ENCODE measurements around the gene TGFBR1. TPM values are rescaled to one million over a fixed set of nuclear protein-coding genes. Genes with fewer than 3 reads are reported as not detected.

The TGFBR1 gene
- total and polyA plus RNA-seq, 8 donors = 5.2 to 119 (median 21.8) TPM

DNA sequence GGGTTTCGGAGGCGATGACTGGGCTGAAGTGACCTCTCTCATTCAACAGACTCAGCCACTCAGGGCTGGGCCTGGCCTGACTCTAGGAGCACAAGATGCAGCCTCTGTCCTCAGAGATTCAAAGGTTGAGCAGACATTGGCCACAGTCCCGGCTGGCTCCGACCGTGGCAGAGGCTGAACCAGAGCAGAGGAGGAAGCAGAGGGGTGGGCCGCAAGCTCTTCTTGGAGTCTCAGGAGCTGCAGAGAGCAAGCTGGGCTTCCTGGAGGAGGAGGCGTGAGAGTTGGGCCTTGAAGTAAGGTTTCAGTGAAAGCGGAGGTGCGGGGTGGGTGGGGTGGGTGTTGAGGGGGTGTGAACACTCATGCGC is 79.2 kb downstream of the TGFBR1 start:
- Histone ChIP-seq H3K27me3 (peaks cover 0 to 7% (median 0%) of the 10 kb centered on the region in 3 donors), H3K9me3 (no peaks in the 10 kb centered on the region), H3K27ac (peak overlapping the region in 4 of 5 donors; percentile 10 to 57 (median 38)), H3K36me3 (no peaks in the 10 kb centered on the region), H3K4me1 (peaks cover 0 to 15% (median 10%) of the 10 kb centered on the region in 4 donors), H3K4me3 (no peak overlapping the region)
- TF ChIP-seq EP300 (IDR thresholded peaks at IDR 0.05) (no peak), POLR2AphosphoS5 (IDR thresholded peaks at IDR 0.05) (no peak), POLR2A (IDR thresholded peaks at IDR 0.05) (no peak)
- TF ChIP-seq, protein P1, sequence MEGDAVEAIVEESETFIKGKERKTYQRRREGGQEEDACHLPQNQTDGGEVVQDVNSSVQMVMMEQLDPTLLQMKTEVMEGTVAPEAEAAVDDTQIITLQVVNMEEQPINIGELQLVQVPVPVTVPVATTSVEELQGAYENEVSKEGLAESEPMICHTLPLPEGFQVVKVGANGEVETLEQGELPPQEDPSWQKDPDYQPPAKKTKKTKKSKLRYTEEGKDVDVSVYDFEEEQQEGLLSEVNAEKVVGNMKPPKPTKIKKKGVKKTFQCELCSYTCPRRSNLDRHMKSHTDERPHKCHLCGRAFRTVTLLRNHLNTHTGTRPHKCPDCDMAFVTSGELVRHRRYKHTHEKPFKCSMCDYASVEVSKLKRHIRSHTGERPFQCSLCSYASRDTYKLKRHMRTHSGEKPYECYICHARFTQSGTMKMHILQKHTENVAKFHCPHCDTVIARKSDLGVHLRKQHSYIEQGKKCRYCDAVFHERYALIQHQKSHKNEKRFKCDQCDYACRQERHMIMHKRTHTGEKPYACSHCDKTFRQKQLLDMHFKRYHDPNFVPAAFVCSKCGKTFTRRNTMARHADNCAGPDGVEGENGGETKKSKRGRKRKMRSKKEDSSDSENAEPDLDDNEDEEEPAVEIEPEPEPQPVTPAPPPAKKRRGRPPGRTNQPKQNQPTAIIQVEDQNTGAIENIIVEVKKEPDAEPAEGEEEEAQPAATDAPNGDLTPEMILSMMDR (IDR thresholded peaks at IDR 0.05) = no peak
- DNase-seq = no peak
- intact Hi-C loops (cut with DNase I; ENCODE audit: low total_unique reads) = no loop called here
- WGBS, 5 donors = 49 to 63% (median 55%) methylated on average over 10 of the region's 10 CpGs

- TF ChIP-seq, protein P1 (IDR thresholded peaks at IDR 0.05) = peak in 5 of 7 experiments; percentile 84 to 94 (median 90)
- no peak for TF ChIP-seq POLR2A (IDR thresholded peaks at IDR 0.05)
- peak in 1 of 3 donors; percentile 58 for TF ChIP-seq POLR2AphosphoS5 (IDR thresholded peaks at IDR 0.05)
- TF ChIP-seq EP300 (IDR thresholded peaks at IDR 0.05) = no peak
- no peaks in the 10 kb centered on the region for H3K9me3 ChIP-seq
- peaks cover 0 to 15% (median 10%) of the 10 kb centered on the region in 4 donors for H3K4me1 ChIP-seq
- peak overlapping the region; percentile 26 to 40 (median 32) for H3K4me3 ChIP-seq
- peak overlapping the region in 4 of 5 donors; percentile 15 to 57 (median 38) for H3K27ac ChIP-seq
- DNase-seq = peak; percentile 92 to 96
- peaks cover 0 to 8% (median 0%) of the 10 kb centered on the region in 3 donors for H3K27me3 ChIP-seq
- intact Hi-C loops (cut with DNase I; ENCODE audit: low total_unique reads) = no loop called here
- H3K36me3 ChIP-seq = no peaks in the 10 kb centered on the region
- WGBS, 5 donors = 22 to 31% (median 28%) methylated on average over 29 of the region's 29 CpGs
Measured at GRCh38 chr9:99184475-99185347, 79.8 kb downstream of the TGFBR1 start.

GRCh38 chr9:99185348-99185632 is 80.4 kb downstream of the TGFBR1 start:
- Histone ChIP-seq H3K4me1 (peaks cover 0 to 15% (median 10%) of the 10 kb centered on the region in 4 donors), H3K27me3 (peaks cover 0 to 8% (median 0%) of the 10 kb centered on the region in 3 donors), H3K4me3 (no peak overlapping the region), H3K36me3 (no peaks in the 10 kb centered on the region), H3K9me3 (no peaks in the 10 kb centered on the region), H3K27ac (no peak overlapping the region)
- TF ChIP-seq EP300 (IDR thresholded peaks at IDR 0.05) (no peak), POLR2A (IDR thresholded peaks at IDR 0.05) (no peak), POLR2AphosphoS5 (IDR thresholded peaks at IDR 0.05) (no peak)
- TF ChIP-seq, protein P1 (IDR thresholded peaks at IDR 0.05) = no peak
- WGBS, 5 donors = 65 to 77% (median 75%) methylated on average over 5 of the region's 5 CpGs
- intact Hi-C loops (cut with DNase I; ENCODE audit: low total_unique reads) = no loop called here
- no peak for DNase-seq

- WGBS, 5 donors = 89 to 93% (median 92%) methylated on average over 5 of the region's 5 CpGs
Measured at GRCh38 chr9:99185934-99186333, 81.0 kb downstream of the TGFBR1 start.

More at GRCh38 chr9:99185934-99186333, 81.0 kb downstream of the TGFBR1 start:
- Histone ChIP-seq H3K9me3 (no peaks in the 10 kb centered on the region), H3K27ac (no peak overlapping the region), H3K4me3 (no peak overlapping the region), H3K4me1 (peaks cover 0 to 15% (median 10%) of the 10 kb centered on the region in 4 donors), H3K27me3 (peaks cover 0 to 8% (median 0%) of the 10 kb centered on the region in 3 donors), H3K36me3 (no peaks in the 10 kb centered on the region)
- no peak for DNase-seq
- TF ChIP-seq POLR2A (IDR thresholded peaks at IDR 0.05) (no peak), EP300 (IDR thresholded peaks at IDR 0.05) (no peak), POLR2AphosphoS5 (IDR thresholded peaks at IDR 0.05) (no peak)
- TF ChIP-seq, protein P1 (IDR thresholded peaks at IDR 0.05) = no peak
- intact Hi-C loops (cut with DNase I; ENCODE audit: low total_unique reads) = no loop called here
